ENCODE measurements around the gene MATCAP1.

Gene MATCAP1

DNA sequence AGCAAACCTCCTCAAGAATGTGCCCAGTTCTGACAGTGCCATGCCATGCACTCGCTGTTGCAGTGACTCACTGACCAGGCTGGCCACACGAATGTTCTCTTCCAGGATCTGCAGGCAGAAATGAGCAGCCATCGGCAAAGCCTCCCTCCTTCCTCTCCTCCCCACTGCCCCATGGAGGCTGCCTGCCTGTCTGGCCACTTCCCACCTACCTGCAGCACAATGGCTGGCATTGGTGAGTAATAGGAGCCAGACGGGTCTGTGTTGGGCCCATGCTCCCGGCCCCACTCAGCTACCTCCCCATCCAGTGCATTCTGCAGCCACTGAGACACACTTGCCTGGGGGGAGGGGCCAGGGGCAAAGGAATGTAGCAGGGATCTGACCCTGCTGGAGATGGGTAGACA lies 2.8 kb upstream of the MATCAP1 start:
- Histone ChIP-seq H3K4me1 (ENCODE audit: control extremely low read depth in 1 of 4, control insufficient read depth in 4 of 4, insufficient read depth in 4 of 4, low read length in 3 of 4) (peaks cover 0 to 28% (median 25%) of the 10 kb centered on the region in 4 experiments), H3K9me3 (ENCODE audit: control extremely low read depth in 1 of 5, control insufficient read depth in 4 of 5, insufficient read depth in 2 of 5, low read depth in 1 of 5, low read length in 4 of 5) (no peaks in the 10 kb centered on the region), H3K36me3 (ENCODE audit: control insufficient read depth in 4 of 4, insufficient read depth in 4 of 4, low read length in 3 of 4) (no peaks in the 10 kb centered on the region), H3K27ac (ENCODE audit: insufficient read depth in 1 of 2, low read depth in 1 of 2, low read length in 2 of 2, poor library complexity in 1 of 2, severe bottlenecking in 2 of 2) (no peak overlapping the region), H3K4me3 (ENCODE audit: control insufficient read depth in 1 of 7, extremely low read depth in 1 of 7, insufficient read depth in 4 of 7, low read depth in 2 of 7, low read length in 6 of 7) (no peak overlapping the region), H3K27me3 (replicated peaks in 2 of 5; ENCODE audit: control insufficient read depth in 4 of 5, insufficient read depth in 5 of 5, low read length in 4 of 5) (peaks cover 0 to 14% (median 6%) of the 10 kb centered on the region in 5 experiments)
- ChIA-PET CTCF (interaction anchor here (1.0 to 3.4 kb wide), 6 partner anchors 11 to 235 kb away, joined by 3 to 22 read pairs (median 6); partner anchors contain the start of gene ELMO3), POLR2A (no interaction called here)
- WGBS (ENCODE audit: insufficient coverage) = 87% methylated on average over 4 of the region's 5 CpGs
- no peak for DNase-seq

DNA sequence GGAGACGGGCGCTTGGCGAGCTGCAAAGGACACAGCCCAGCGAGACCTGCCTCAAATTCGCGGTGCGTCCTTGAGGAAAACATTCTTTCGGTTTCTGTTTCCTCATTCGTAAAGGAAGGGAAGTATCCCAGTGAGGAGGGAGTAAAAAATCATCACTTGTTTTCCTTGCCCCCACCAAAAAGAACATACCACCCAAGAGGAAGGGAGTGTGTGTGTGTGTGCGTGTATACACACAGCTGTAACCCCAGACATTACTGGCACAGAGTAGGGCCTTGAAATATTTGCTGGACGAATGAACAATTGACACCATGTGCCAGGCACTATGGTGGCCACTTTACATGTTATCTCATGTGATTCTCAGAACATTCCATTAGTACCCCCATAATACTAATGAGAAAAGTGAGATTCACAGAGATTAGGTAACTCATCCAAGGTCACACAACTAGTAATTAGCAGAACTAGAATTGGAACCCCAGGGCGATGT lies 1.9 kb upstream of the MATCAP1 start:
- Histone ChIP-seq H3K27ac (ENCODE audit: insufficient read depth in 1 of 2, low read depth in 1 of 2, low read length in 2 of 2, poor library complexity in 1 of 2, severe bottlenecking in 2 of 2) (no peak overlapping the region), H3K4me1 (ENCODE audit: control extremely low read depth in 1 of 4, control insufficient read depth in 4 of 4, insufficient read depth in 4 of 4, low read length in 3 of 4) (peaks cover 0 to 25% (median 23%) of the 10 kb centered on the region in 4 experiments), H3K4me3 (ENCODE audit: control insufficient read depth in 1 of 7, extremely low read depth in 1 of 7, insufficient read depth in 4 of 7, low read depth in 2 of 7, low read length in 6 of 7) (peak overlapping the region in 1 of 7 experiments; percentile 17), H3K27me3 (replicated peaks in 2 of 5; ENCODE audit: control insufficient read depth in 4 of 5, insufficient read depth in 5 of 5, low read length in 4 of 5) (peaks cover 0 to 14% (median 6%) of the 10 kb centered on the region in 5 experiments), H3K9me3 (ENCODE audit: control extremely low read depth in 1 of 5, control insufficient read depth in 4 of 5, insufficient read depth in 2 of 5, low read depth in 1 of 5, low read length in 4 of 5) (no peaks in the 10 kb centered on the region), H3K36me3 (ENCODE audit: control insufficient read depth in 4 of 4, insufficient read depth in 4 of 4, low read length in 3 of 4) (no peaks in the 10 kb centered on the region)
- POLR2A ChIA-PET = no interaction called here
- no peak for DNase-seq
- WGBS (ENCODE audit: insufficient coverage) = 2% methylated on average over 4 of the region's 12 CpGs
- CTCF ChIA-PET = interaction anchor here (0.6 to 3.4 kb wide), 29 partner anchors 8 to 233 kb away, joined by 3 to 22 read pairs (median 4); partner anchors contain the start of genes ELMO3, FBXL8, HSF4 and NOL3

DNA sequence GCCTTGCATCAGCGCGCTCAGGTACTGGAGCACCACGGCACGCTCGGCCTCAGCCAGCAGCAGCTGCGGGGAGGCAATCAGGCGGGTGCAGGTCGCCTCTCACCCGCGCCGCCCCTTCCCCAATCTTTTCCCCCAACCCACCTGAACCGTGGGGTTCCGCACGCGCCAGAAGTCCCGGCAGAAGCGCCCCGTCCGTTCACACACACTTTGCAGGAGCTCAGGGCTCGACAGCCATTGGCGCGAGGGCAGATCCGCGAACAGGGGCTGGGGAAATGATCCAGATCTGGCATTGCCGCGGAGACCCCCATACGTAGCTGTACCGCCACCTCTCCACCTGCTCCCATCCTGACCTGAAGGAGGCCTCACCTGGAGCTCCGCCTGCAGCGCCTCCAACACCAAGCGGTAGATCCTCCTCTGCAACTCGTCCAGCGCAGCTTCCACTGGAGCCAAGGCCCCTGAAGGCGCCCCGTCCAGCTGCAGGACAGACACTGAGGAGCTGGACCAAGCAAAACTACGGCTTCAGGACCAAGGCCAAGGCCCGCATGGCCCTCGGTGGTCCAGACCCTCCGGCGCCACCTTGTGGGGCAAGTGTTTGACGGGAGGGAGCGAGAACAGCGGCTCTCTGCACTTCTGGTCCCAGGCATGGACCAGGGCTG lies 1.4 kb upstream of the MATCAP1 start:
- 13% methylated on average over 34 of the region's 43 CpGs for whole genome bisulfite sequencing (ENCODE audit: insufficient coverage)
- peak; percentile 79 to 89 (median 87) for DNase-seq
- no peaks in the 10 kb centered on the region for H3K9me3 ChIP-seq (ENCODE audit: control extremely low read depth in 1 of 5, control insufficient read depth in 4 of 5, insufficient read depth in 2 of 5, low read depth in 1 of 5, low read length in 4 of 5)
- ChIA-PET POLR2A (interaction anchor here (0.6 kb wide), 1 partner anchor 69 kb away, joined by 3 read pairs; no protein-coding TSS in a partner anchor), CTCF (interaction anchor here (0.6 to 3.4 kb wide), 33 partner anchors 9 to 233 kb away, joined by 3 to 22 read pairs (median 4); partner anchors contain the start of genes ELMO3, FBXL8, HSF4 and NOL3)
- H3K27me3 ChIP-seq (replicated peaks in 2 of 5; ENCODE audit: control insufficient read depth in 4 of 5, insufficient read depth in 5 of 5, low read length in 4 of 5) = peaks cover 0 to 14% (median 6%) of the 10 kb centered on the region in 5 experiments
- peak overlapping the region in 1 of 7 experiments; percentile 81 for H3K4me3 ChIP-seq (ENCODE audit: control insufficient read depth in 1 of 7, extremely low read depth in 1 of 7, insufficient read depth in 4 of 7, low read depth in 2 of 7, low read length in 6 of 7)
- no peaks in the 10 kb centered on the region for H3K36me3 ChIP-seq (ENCODE audit: control insufficient read depth in 4 of 4, insufficient read depth in 4 of 4, low read length in 3 of 4)
- no peak overlapping the region for H3K27ac ChIP-seq (ENCODE audit: insufficient read depth in 1 of 2, low read depth in 1 of 2, low read length in 2 of 2, poor library complexity in 1 of 2, severe bottlenecking in 2 of 2)
- H3K4me1 ChIP-seq (ENCODE audit: control extremely low read depth in 1 of 4, control insufficient read depth in 4 of 4, insufficient read depth in 4 of 4, low read length in 3 of 4) = peaks cover 0 to 25% (median 23%) of the 10 kb centered on the region in 4 experiments

DNA sequence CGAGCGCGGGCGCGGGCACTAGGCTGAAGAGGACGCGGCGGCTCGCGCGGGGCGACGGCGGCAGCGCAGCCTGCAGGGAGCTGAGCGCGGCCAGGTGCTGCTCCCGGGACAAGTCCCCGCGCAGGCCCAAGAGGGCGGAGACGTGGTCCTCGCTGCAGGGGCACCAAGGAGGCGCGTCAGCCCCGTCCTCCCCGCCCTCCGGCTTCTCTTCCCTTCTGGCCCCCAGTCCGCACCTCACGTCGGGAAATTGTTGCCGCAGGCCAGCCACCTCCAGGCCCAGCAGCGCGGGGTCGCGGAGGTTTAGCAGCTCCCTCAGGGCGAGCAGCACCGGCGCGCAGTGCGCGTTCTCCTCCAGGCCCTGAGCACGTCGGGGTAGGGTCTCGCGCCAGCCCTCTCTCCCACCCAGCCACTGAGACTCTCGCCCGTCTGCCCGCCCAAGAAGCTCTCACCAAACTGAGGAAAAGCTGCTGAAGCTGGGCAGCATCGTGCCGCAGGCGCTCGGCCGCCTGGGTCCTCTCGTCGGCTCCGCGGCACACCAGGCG lies 761 bp upstream of the MATCAP1 start:
- DNase-seq = no peak
- ChIA-PET CTCF (interaction anchor here (0.5 to 3.4 kb wide), 29 partner anchors 9 to 631 kb away, joined by 3 to 22 read pairs (median 4); partner anchors contain the start of genes ELMO3, FBXL8, HSF4 and NOL3), POLR2A (interaction anchor here (0.6 kb wide), 1 partner anchor 68 kb away, joined by 3 read pairs; no protein-coding TSS in a partner anchor)
- H3K4me3 ChIP-seq (ENCODE audit: control insufficient read depth in 1 of 7, extremely low read depth in 1 of 7, insufficient read depth in 4 of 7, low read depth in 2 of 7, low read length in 6 of 7) = peak overlapping the region; percentile 72 to 94 (median 81)
- no peaks in the 10 kb centered on the region for H3K9me3 ChIP-seq (ENCODE audit: control extremely low read depth in 1 of 5, control insufficient read depth in 4 of 5, insufficient read depth in 2 of 5, low read depth in 1 of 5, low read length in 4 of 5)
- peaks cover 0 to 14% (median 6%) of the 10 kb centered on the region in 5 experiments for H3K27me3 ChIP-seq (replicated peaks in 2 of 5; ENCODE audit: control insufficient read depth in 4 of 5, insufficient read depth in 5 of 5, low read length in 4 of 5)
- no peak overlapping the region for H3K27ac ChIP-seq (ENCODE audit: insufficient read depth in 1 of 2, low read depth in 1 of 2, low read length in 2 of 2, poor library complexity in 1 of 2, severe bottlenecking in 2 of 2)
- H3K36me3 ChIP-seq (ENCODE audit: control insufficient read depth in 4 of 4, insufficient read depth in 4 of 4, low read length in 3 of 4) = no peaks in the 10 kb centered on the region
- H3K4me1 ChIP-seq (ENCODE audit: control extremely low read depth in 1 of 4, control insufficient read depth in 4 of 4, insufficient read depth in 4 of 4, low read length in 3 of 4) = peaks cover 0 to 25% (median 23%) of the 10 kb centered on the region in 4 experiments
- 9% methylated on average over 54 of the region's 59 CpGs for WGBS (ENCODE audit: insufficient coverage)

DNA sequence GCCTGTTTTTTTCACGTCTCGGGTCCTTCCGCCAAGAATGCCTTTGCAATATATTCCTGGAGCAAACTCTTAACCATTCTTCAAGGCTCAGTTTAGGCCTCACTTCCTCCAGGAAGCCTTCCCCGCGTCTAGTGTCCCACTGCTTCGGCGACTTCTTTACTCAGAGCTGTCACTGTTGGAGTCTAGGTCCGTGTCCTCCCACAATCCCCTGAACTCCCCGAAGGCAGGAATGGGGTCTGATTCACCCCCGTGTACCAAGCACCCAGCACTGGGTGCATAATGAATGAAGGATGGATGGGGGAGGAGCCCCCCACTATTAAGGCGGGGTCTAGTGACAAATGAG lies 508 bp downstream of the MATCAP1 start:
- peak overlapping the region in 1 of 2 experiments; percentile 96 for H3K27ac ChIP-seq (ENCODE audit: insufficient read depth in 1 of 2, low read depth in 1 of 2, low read length in 2 of 2, poor library complexity in 1 of 2, severe bottlenecking in 2 of 2)
- 13% methylated on average over 8 of the region's 11 CpGs for WGBS (ENCODE audit: insufficient coverage)
- peak overlapping the region; percentile 72 to 94 (median 81) for H3K4me3 ChIP-seq (ENCODE audit: control insufficient read depth in 1 of 7, extremely low read depth in 1 of 7, insufficient read depth in 4 of 7, low read depth in 2 of 7, low read length in 6 of 7)
- no peaks in the 10 kb centered on the region for H3K36me3 ChIP-seq (ENCODE audit: control insufficient read depth in 4 of 4, insufficient read depth in 4 of 4, low read length in 3 of 4)
- CTCF ChIA-PET = interaction anchor here (0.8 to 2.6 kb wide), 8 partner anchors 9 to 166 kb away, joined by 3 to 13 read pairs (median 5); no protein-coding TSS in a partner anchor
- peaks cover 0 to 28% (median 24%) of the 10 kb centered on the region in 4 experiments for H3K4me1 ChIP-seq (ENCODE audit: control extremely low read depth in 1 of 4, control insufficient read depth in 4 of 4, insufficient read depth in 4 of 4, low read length in 3 of 4)
- peaks cover 0 to 17% (median 9%) of the 10 kb centered on the region in 5 experiments for H3K27me3 ChIP-seq (replicated peaks in 2 of 5; ENCODE audit: control insufficient read depth in 4 of 5, insufficient read depth in 5 of 5, low read length in 4 of 5)
- no peaks in the 10 kb centered on the region for H3K9me3 ChIP-seq (ENCODE audit: control extremely low read depth in 1 of 5, control insufficient read depth in 4 of 5, insufficient read depth in 2 of 5, low read depth in 1 of 5, low read length in 4 of 5)
- no peak for DNase-seq
- POLR2A ChIA-PET = no interaction called here

DNA sequence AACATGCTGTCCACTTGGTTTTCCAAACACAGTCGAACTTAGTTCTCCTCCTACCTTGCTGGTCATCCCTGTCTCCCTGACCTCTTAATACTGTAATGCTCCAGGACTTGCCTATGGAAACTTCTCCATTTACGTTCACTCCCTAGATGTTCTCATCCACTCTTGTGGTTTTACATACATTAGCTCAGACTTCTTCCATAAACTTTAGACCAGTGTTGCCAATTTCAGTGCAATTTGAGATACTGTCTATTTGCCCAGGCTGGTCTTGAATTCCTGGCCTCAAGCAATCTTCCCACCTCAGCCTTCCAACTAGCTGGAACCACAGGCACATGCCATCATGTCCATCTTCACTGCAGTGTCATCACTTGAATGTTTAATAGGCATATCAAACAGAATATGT lies 1.5 kb downstream of the MATCAP1 start:
- ChIA-PET CTCF (interaction anchor here (0.9 to 2.6 kb wide), 8 partner anchors 8 to 26 kb away, joined by 3 to 13 read pairs (median 5); no protein-coding TSS in a partner anchor), POLR2A (interaction anchor here (0.6 kb wide), 1 partner anchor 67 kb away, joined by 4 read pairs; no protein-coding TSS in a partner anchor)
- DNase-seq = no peak
- H3K4me1 ChIP-seq (ENCODE audit: control extremely low read depth in 1 of 4, control insufficient read depth in 4 of 4, insufficient read depth in 4 of 4, low read length in 3 of 4) = peaks cover 0 to 35% (median 29%) of the 10 kb centered on the region in 4 experiments
- H3K9me3 ChIP-seq (ENCODE audit: control extremely low read depth in 1 of 5, control insufficient read depth in 4 of 5, insufficient read depth in 2 of 5, low read depth in 1 of 5, low read length in 4 of 5) = no peaks in the 10 kb centered on the region
- no peak overlapping the region for H3K4me3 ChIP-seq (ENCODE audit: control insufficient read depth in 1 of 7, extremely low read depth in 1 of 7, insufficient read depth in 4 of 7, low read depth in 2 of 7, low read length in 6 of 7)
- H3K27me3 ChIP-seq (replicated peaks in 2 of 5; ENCODE audit: control insufficient read depth in 4 of 5, insufficient read depth in 5 of 5, low read length in 4 of 5) = peaks cover 0 to 26% (median 16%) of the 10 kb centered on the region in 5 experiments
- H3K27ac ChIP-seq (ENCODE audit: insufficient read depth in 1 of 2, low read depth in 1 of 2, low read length in 2 of 2, poor library complexity in 1 of 2, severe bottlenecking in 2 of 2) = no peak overlapping the region
- no peaks in the 10 kb centered on the region for H3K36me3 ChIP-seq (ENCODE audit: control insufficient read depth in 4 of 4, insufficient read depth in 4 of 4, low read length in 3 of 4)
- WGBS (ENCODE audit: insufficient coverage) = 96% methylated on average over 2 of the region's 2 CpGs

All from common myeloid progenitor, CD34-positive (primary cell).